Measurements from ENCODE around the gene TTPAL.

The TTPAL gene

DNA sequence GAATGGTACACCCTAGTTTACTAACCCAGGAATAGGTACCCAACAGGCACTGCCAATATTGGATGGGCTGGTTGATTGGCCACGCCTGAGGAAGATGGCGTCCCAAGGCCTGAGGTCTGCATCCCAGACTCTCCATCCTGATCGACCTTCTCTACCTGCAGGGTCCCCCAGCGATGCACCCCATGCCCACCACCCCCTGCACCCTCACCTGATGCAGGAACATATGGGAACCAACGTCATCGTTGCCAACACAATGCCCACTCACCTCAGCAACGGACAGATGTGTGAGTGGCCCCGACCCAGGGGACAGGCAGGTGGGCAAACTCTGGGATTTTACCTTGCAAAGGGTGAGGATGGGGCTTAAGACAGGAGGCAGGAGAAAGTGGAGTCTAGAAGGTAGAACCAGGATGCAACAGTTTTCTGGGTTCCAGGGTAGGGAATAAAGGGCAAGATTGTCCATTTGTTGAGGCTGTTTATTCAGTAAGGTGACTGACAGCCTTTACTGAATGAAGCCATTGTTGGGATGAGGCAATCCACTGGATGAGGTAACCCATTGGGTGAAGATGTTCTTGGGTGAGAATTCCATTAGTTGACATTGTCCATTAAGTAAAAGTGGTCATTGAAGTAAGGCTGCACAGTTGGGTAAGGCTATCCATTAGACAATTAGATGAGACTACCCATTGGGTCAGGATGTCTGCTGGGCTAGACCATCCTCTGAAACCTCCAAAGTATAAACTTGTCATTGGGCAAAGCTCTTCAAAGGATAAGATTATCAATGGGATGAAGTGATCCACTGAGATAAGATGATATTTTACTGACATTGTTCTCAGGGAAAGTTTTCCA lies 47.3 kb upstream of the TTPAL start:
- no peak for DNase-seq (ENCODE audit: extremely low spot score)
- POLR2A ChIA-PET, result no interaction called here
- CTCF ChIA-PET, result no interaction called here
- TF ChIP-seq ELF4 (IDR thresholded peaks at IDR 0.05) (no peak), FOXK2 (IDR thresholded peaks at IDR 0.05) (no peak), SUZ12 (IDR thresholded peaks at IDR 0.05) (no peak), ARNT (IDR thresholded peaks at IDR 0.05) (no peak), TARDBP (IDR thresholded peaks at IDR 0.05) (no peak), NFRKB (IDR thresholded peaks at IDR 0.05) (no peak), FOXA1 (IDR thresholded peaks at IDR 0.05) (no peak), BHLHE40 (IDR thresholded peaks at IDR 0.05; ENCODE audit: borderline replicate concordance) (no peak), SP1 (IDR thresholded peaks at IDR 0.05) (no peak), L3MBTL2 (conservative IDR thresholded peaks at IDR 0.05) (no peak), CTBP1 (IDR thresholded peaks at IDR 0.05; ENCODE audit: borderline replicate concordance) (no peak), LEF1 (IDR thresholded peaks at IDR 0.05; ENCODE audit: borderline replicate concordance) (no peak), FOXM1 (IDR thresholded peaks at IDR 0.05; ENCODE audit: borderline replicate concordance) (no peak), ZNF384 (IDR thresholded peaks at IDR 0.05) (no peak), HDGF (IDR thresholded peaks at IDR 0.05; ENCODE audit: borderline replicate concordance) (no peak)
- TF ChIP-seq, protein P1, sequence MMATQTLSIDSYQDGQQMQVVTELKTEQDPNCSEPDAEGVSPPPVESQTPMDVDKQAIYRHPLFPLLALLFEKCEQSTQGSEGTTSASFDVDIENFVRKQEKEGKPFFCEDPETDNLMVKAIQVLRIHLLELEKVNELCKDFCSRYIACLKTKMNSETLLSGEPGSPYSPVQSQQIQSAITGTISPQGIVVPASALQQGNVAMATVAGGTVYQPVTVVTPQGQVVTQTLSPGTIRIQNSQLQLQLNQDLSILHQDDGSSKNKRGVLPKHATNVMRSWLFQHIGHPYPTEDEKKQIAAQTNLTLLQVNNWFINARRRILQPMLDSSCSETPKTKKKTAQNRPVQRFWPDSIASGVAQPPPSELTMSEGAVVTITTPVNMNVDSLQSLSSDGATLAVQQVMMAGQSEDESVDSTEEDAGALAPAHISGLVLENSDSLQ (IDR thresholded peaks at IDR 0.05), result no peak

GRCh38 chr20:44429017-44429339 lies 46.7 kb upstream of the TTPAL start:
- no peak for DNase-seq (ENCODE audit: extremely low spot score)
- ChIA-PET POLR2A (no interaction called here), CTCF (no interaction called here)
- TF ChIP-seq HDGF (IDR thresholded peaks at IDR 0.05; ENCODE audit: borderline replicate concordance), result no peak
- TF ChIP-seq FOXA1 (IDR thresholded peaks at IDR 0.05), result no peak
- no peak for TF ChIP-seq L3MBTL2 (conservative IDR thresholded peaks at IDR 0.05)
- no peak for TF ChIP-seq FOXK2 (IDR thresholded peaks at IDR 0.05)
- no peak for TF ChIP-seq TARDBP (IDR thresholded peaks at IDR 0.05)
- no peak for TF ChIP-seq SUZ12 (IDR thresholded peaks at IDR 0.05)
- TF ChIP-seq LEF1 (IDR thresholded peaks at IDR 0.05; ENCODE audit: borderline replicate concordance), result no peak
- TF ChIP-seq FOXM1 (IDR thresholded peaks at IDR 0.05; ENCODE audit: borderline replicate concordance), result no peak
- no peak for TF ChIP-seq NFRKB (IDR thresholded peaks at IDR 0.05)
- no peak for TF ChIP-seq ARNT (IDR thresholded peaks at IDR 0.05)
- TF ChIP-seq ELF4 (IDR thresholded peaks at IDR 0.05), result no peak

GRCh38 chr20:44429419-44430269 lies 46.0 kb upstream of the TTPAL start:
- ChIA-PET POLR2A (no interaction called here), CTCF (no interaction called here)
- TF ChIP-seq BHLHE40 (IDR thresholded peaks at IDR 0.05; ENCODE audit: borderline replicate concordance) (no peak), CTBP1 (IDR thresholded peaks at IDR 0.05; ENCODE audit: borderline replicate concordance) (no peak), NFRKB (IDR thresholded peaks at IDR 0.05) (no peak), FOXM1 (IDR thresholded peaks at IDR 0.05; ENCODE audit: borderline replicate concordance) (no peak), L3MBTL2 (conservative IDR thresholded peaks at IDR 0.05) (no peak), ELF4 (IDR thresholded peaks at IDR 0.05) (no peak), SUZ12 (IDR thresholded peaks at IDR 0.05) (no peak), ARNT (IDR thresholded peaks at IDR 0.05) (no peak)
- TF ChIP-seq, protein P1 (IDR thresholded peaks at IDR 0.05), result no peak
- no peak for DNase-seq (ENCODE audit: extremely low spot score)

GRCh38 chr20:44430270-44431065 lies 45.2 kb upstream of the TTPAL start:
- no peak for TF ChIP-seq NFRKB (IDR thresholded peaks at IDR 0.05)
- no peak for TF ChIP-seq SP1 (IDR thresholded peaks at IDR 0.05)
- no peak for TF ChIP-seq FOXK2 (IDR thresholded peaks at IDR 0.05)
- no peak for TF ChIP-seq HDGF (IDR thresholded peaks at IDR 0.05; ENCODE audit: borderline replicate concordance)
- TF ChIP-seq, protein P1 (IDR thresholded peaks at IDR 0.05), result no peak
- no peak for TF ChIP-seq ELF4 (IDR thresholded peaks at IDR 0.05)
- no peak for TF ChIP-seq CTBP1 (IDR thresholded peaks at IDR 0.05; ENCODE audit: borderline replicate concordance)
- TF ChIP-seq ARNT (IDR thresholded peaks at IDR 0.05), result no peak
- no peak for TF ChIP-seq FOXA1 (IDR thresholded peaks at IDR 0.05)
- TF ChIP-seq FOXM1 (IDR thresholded peaks at IDR 0.05; ENCODE audit: borderline replicate concordance), result no peak
- no peak for TF ChIP-seq LEF1 (IDR thresholded peaks at IDR 0.05; ENCODE audit: borderline replicate concordance)
- DNase-seq (ENCODE audit: extremely low spot score), result no peak
- POLR2A ChIA-PET, result no interaction called here
- CTCF ChIA-PET, result interaction anchor here (0.6 kb wide), 1 partner anchor 18 kb away, joined by 3 read pairs; no protein-coding TSS in a partner anchor

GRCh38 chr20:44431118-44431501 lies 44.6 kb upstream of the TTPAL start:
- CTCF ChIA-PET, result interaction anchor here (0.6 kb wide), 1 partner anchor 18 kb away, joined by 3 read pairs; no protein-coding TSS in a partner anchor
- POLR2A ChIA-PET, result no interaction called here

More at GRCh38 chr20:44431118-44431501, 44.6 kb upstream of the TTPAL start:
- no peak for DNase-seq (ENCODE audit: extremely low spot score)
- TF ChIP-seq SP1 (IDR thresholded peaks at IDR 0.05) (no peak), TARDBP (IDR thresholded peaks at IDR 0.05) (no peak), LEF1 (IDR thresholded peaks at IDR 0.05; ENCODE audit: borderline replicate concordance) (no peak), FOXK2 (IDR thresholded peaks at IDR 0.05) (no peak), BHLHE40 (IDR thresholded peaks at IDR 0.05; ENCODE audit: borderline replicate concordance) (no peak), FOXM1 (IDR thresholded peaks at IDR 0.05; ENCODE audit: borderline replicate concordance) (no peak), NFRKB (IDR thresholded peaks at IDR 0.05) (no peak), L3MBTL2 (conservative IDR thresholded peaks at IDR 0.05) (no peak), ZNF384 (IDR thresholded peaks at IDR 0.05) (no peak)
- TF ChIP-seq, protein P1 (IDR thresholded peaks at IDR 0.05), result no peak

Data from HEK293T (cell line).